ENCODE data around the gene FXR1.

FXR1 gene

DNA sequence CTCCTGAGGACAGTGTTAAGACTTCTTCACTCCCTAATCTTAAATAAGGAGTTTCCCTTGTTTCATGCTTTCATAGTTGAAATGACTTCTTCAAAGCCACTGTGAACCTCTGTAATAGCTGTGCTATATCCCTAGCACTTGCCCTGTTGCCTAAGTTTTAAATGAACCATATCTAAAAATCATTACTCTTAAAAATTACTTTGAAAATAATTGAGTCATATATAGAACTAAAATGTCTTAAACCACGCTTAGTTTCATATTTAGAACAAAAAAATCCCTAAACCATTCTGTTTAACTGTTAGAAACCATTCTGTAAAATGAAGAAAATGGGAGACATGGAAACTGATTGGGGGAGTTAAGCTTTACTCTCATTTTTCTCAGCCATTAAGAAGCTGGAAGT is 47.2 kb downstream of the FXR1 start:
- Histone ChIP-seq H3K36me3 (replicated peaks in 1 of 2; ENCODE audit: control insufficient read depth in 2 of 2, insufficient read depth in 2 of 2, low read length in 2 of 2) (peaks cover 11 to 100% of the 10 kb centered on the region in 2 donors), H3K4me2 (ENCODE audit: insufficient read depth, low read length, poor library complexity, severe bottlenecking) (no peak overlapping the region), H3K4me1 (ENCODE audit: control insufficient read depth in 2 of 2, insufficient read depth in 1 of 2, low read depth in 1 of 2, low read length in 2 of 2) (no peaks in the 10 kb centered on the region), H2AFZ (ENCODE audit: low read length) (no peak overlapping the region), H2BK5ac (ENCODE audit: low read length) (no peak overlapping the region), H3K79me1 (ENCODE audit: low read depth, low read length) (peaks cover 2% of the 10 kb centered on the region), H3K18ac (ENCODE audit: low read length) (no peak overlapping the region), H4K8ac (ENCODE audit: low read depth, low read length) (no peak overlapping the region), H3K27ac (replicated peaks; ENCODE audit: low read length) (no peak overlapping the region), H3K9me3 (replicated peaks in 1 of 2; ENCODE audit: control insufficient read depth in 2 of 2, insufficient read depth in 1 of 2, low read depth in 1 of 2, low read length in 2 of 2) (no peaks in the 10 kb centered on the region), H3K4ac (ENCODE audit: low read length) (no peak overlapping the region), H3K4me3 (ENCODE audit: low read length in 2 of 2) (no peak overlapping the region), H3K9ac (ENCODE audit: low read depth, low read length, poor library complexity) (no peak overlapping the region), H2BK120ac (ENCODE audit: low read depth, low read length) (no peak overlapping the region), H4K91ac (ENCODE audit: low read depth, low read length, poor library complexity) (no peak overlapping the region), H3K27me3 (ENCODE audit: control insufficient read depth in 3 of 3, insufficient read depth in 3 of 3, low read depth in 1 of 3, low read length in 3 of 3) (no peaks in the 10 kb centered on the region), H2BK15ac (ENCODE audit: low read length) (no peak overlapping the region), H2AK5ac (ENCODE audit: low read depth, low read length) (no peak overlapping the region), H3K23ac (ENCODE audit: low read depth, low read length, poor library complexity) (no peak overlapping the region), H2BK12ac (ENCODE audit: low read length) (no peak overlapping the region), H3K14ac (ENCODE audit: low read length) (no peak overlapping the region)
- DNase-seq (ENCODE audit: low spot score): no peak
- WGBS, 2 donors (ENCODE audit: extremely low coverage in 2 of 2, insufficient read length in 2 of 2, insufficient replicate concordance in 1 of 2): no CpG with 5 or more reads among the region's 1 CpG

DNA sequence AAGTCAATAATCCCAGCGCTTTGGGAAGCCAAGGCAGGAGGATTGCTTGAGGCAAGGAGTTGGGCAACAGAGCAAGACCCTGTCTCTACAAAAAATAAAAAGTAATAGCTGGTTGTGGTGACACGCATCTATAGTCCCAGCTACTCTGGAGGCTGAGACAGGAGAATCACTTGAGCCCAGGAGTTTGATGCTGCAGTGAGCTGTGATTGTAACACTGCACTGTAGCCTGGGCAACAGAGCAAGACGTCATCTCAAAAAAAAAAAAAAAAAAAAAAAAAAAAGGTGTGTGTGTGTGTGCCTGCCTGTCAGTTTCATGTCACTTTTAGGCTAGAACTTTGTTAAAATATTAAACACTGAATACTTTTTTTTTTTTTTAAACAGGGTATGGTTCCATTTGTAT is 48.6 kb downstream of the FXR1 start:
- peaks cover 10 to 100% of the 10 kb centered on the region in 2 donors for H3K36me3 ChIP-seq (replicated peaks in 1 of 2; ENCODE audit: control insufficient read depth in 2 of 2, insufficient read depth in 2 of 2, low read length in 2 of 2)

DNA sequence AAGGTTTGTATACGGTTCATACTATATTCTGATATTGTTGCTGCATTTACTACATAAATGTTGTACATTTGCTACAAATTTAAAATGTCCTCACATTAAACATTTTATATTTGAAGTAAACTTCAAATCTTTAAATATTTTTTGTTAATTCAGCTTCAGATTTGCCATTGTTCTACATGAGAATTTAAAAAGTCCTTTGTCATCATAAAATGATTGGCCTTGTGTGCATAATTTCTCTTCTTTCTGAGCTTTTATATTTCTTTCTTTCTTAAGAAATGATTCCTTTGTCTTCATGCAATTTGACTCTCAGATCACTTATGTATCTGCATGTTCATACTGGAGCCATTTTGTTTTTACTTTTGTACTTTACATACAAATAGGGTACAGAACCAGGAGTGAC is 49.1 kb downstream of the FXR1 start:
- H2AK5ac ChIP-seq (ENCODE audit: low read depth, low read length): no peak overlapping the region
- no peak overlapping the region for H2BK12ac ChIP-seq (ENCODE audit: low read length)
- no peak overlapping the region for H4K91ac ChIP-seq (ENCODE audit: low read depth, low read length, poor library complexity)
- no peaks in the 10 kb centered on the region for H3K9me3 ChIP-seq (replicated peaks in 1 of 2; ENCODE audit: control insufficient read depth in 2 of 2, insufficient read depth in 1 of 2, low read depth in 1 of 2, low read length in 2 of 2)
- no peaks in the 10 kb centered on the region for H3K4me1 ChIP-seq (ENCODE audit: control insufficient read depth in 2 of 2, insufficient read depth in 1 of 2, low read depth in 1 of 2, low read length in 2 of 2)
- no peak overlapping the region for H3K9ac ChIP-seq (ENCODE audit: low read depth, low read length, poor library complexity)
- H3K23ac ChIP-seq (ENCODE audit: low read depth, low read length, poor library complexity): no peak overlapping the region
- no peak overlapping the region for H2BK120ac ChIP-seq (ENCODE audit: low read depth, low read length)
- no peak overlapping the region for H2AFZ ChIP-seq (ENCODE audit: low read length)
- no peak overlapping the region for H2BK5ac ChIP-seq (ENCODE audit: low read length)
- H3K4ac ChIP-seq (ENCODE audit: low read length): no peak overlapping the region
- DNase-seq (ENCODE audit: low spot score): no peak
- no CpG with 5 or more reads among the region's 1 CpG for WGBS, 2 donors (ENCODE audit: extremely low coverage in 2 of 2, insufficient read length in 2 of 2, insufficient replicate concordance in 1 of 2)
- H3K14ac ChIP-seq (ENCODE audit: low read length): no peak overlapping the region
- no peak overlapping the region for H3K18ac ChIP-seq (ENCODE audit: low read length)
- H4K8ac ChIP-seq (ENCODE audit: low read depth, low read length): no peak overlapping the region
- H3K27me3 ChIP-seq (ENCODE audit: control insufficient read depth in 3 of 3, insufficient read depth in 3 of 3, low read depth in 1 of 3, low read length in 3 of 3): no peaks in the 10 kb centered on the region
- H3K79me1 ChIP-seq (ENCODE audit: low read depth, low read length): peaks cover 2% of the 10 kb centered on the region
- no peak overlapping the region for H3K4me2 ChIP-seq (ENCODE audit: insufficient read depth, low read length, poor library complexity, severe bottlenecking)
- H2BK15ac ChIP-seq (ENCODE audit: low read length): no peak overlapping the region
- H3K4me3 ChIP-seq (ENCODE audit: low read length in 2 of 2): no peak overlapping the region
- H3K36me3 ChIP-seq (replicated peaks in 1 of 2; ENCODE audit: control insufficient read depth in 2 of 2, insufficient read depth in 2 of 2, low read length in 2 of 2): peaks cover 7 to 100% of the 10 kb centered on the region in 2 donors
- no peak overlapping the region for H3K27ac ChIP-seq (replicated peaks; ENCODE audit: low read length)

More for the DNA sequence above, 48.6 kb downstream of the FXR1 start:
- no peak overlapping the region for H2BK15ac ChIP-seq (ENCODE audit: low read length)
- no peaks in the 10 kb centered on the region for H3K27me3 ChIP-seq (ENCODE audit: control insufficient read depth in 3 of 3, insufficient read depth in 3 of 3, low read depth in 1 of 3, low read length in 3 of 3)
- no peak for DNase-seq (ENCODE audit: low spot score)
- H4K91ac ChIP-seq (ENCODE audit: low read depth, low read length, poor library complexity): no peak overlapping the region
- H3K14ac ChIP-seq (ENCODE audit: low read length): no peak overlapping the region
- H2BK5ac ChIP-seq (ENCODE audit: low read length): no peak overlapping the region
- H3K18ac ChIP-seq (ENCODE audit: low read length): no peak overlapping the region
- H3K4me3 ChIP-seq (ENCODE audit: low read length in 2 of 2): no peak overlapping the region
- no CpG with 5 or more reads among the region's 3 CpGs for WGBS, 2 donors (ENCODE audit: extremely low coverage in 2 of 2, insufficient read length in 2 of 2, insufficient replicate concordance in 1 of 2)
- no peak overlapping the region for H3K4ac ChIP-seq (ENCODE audit: low read length)
- H2BK12ac ChIP-seq (ENCODE audit: low read length): no peak overlapping the region
- H3K27ac ChIP-seq (replicated peaks; ENCODE audit: low read length): no peak overlapping the region
- H3K4me2 ChIP-seq (ENCODE audit: insufficient read depth, low read length, poor library complexity, severe bottlenecking): no peak overlapping the region
- peaks cover 2% of the 10 kb centered on the region for H3K79me1 ChIP-seq (ENCODE audit: low read depth, low read length)
- no peaks in the 10 kb centered on the region for H3K9me3 ChIP-seq (replicated peaks in 1 of 2; ENCODE audit: control insufficient read depth in 2 of 2, insufficient read depth in 1 of 2, low read depth in 1 of 2, low read length in 2 of 2)
- no peak overlapping the region for H3K9ac ChIP-seq (ENCODE audit: low read depth, low read length, poor library complexity)
- H3K4me1 ChIP-seq (ENCODE audit: control insufficient read depth in 2 of 2, insufficient read depth in 1 of 2, low read depth in 1 of 2, low read length in 2 of 2): no peaks in the 10 kb centered on the region
- no peak overlapping the region for H3K23ac ChIP-seq (ENCODE audit: low read depth, low read length, poor library complexity)
- no peak overlapping the region for H4K8ac ChIP-seq (ENCODE audit: low read depth, low read length)
- H2AFZ ChIP-seq (ENCODE audit: low read length): no peak overlapping the region
- H2BK120ac ChIP-seq (ENCODE audit: low read depth, low read length): no peak overlapping the region
- no peak overlapping the region for H2AK5ac ChIP-seq (ENCODE audit: low read depth, low read length)

DNA sequence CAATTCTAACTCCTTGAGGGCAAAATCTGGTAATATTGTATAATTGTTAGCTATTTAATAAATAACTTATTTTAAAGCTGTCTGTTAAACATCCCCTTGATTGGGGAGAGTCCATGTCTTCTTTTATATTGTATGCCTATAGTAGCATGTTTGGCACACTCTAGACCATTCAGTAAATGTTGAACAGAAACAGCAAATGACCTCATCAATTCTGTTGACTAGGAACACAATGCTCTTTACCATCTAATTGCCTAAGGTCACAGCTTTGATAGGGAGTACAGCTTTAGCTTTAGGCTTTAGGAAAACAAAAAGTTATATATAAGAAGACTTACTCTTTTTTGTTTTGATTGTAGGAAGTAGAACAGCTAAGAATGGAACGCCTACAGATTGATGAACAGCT is 50.1 kb downstream of the FXR1 start:
- WGBS, 2 donors (ENCODE audit: extremely low coverage in 2 of 2, insufficient read length in 2 of 2, insufficient replicate concordance in 1 of 2): no CpG with 5 or more reads among the region's 1 CpG

More for the DNA sequence above, 50.1 kb downstream of the FXR1 start:
- peaks cover 8 to 100% of the 10 kb centered on the region in 2 donors for H3K36me3 ChIP-seq (replicated peaks in 1 of 2; ENCODE audit: control insufficient read depth in 2 of 2, insufficient read depth in 2 of 2, low read length in 2 of 2)
- H2BK5ac ChIP-seq (ENCODE audit: low read length): no peak overlapping the region
- no peak overlapping the region for H3K4ac ChIP-seq (ENCODE audit: low read length)
- no peak overlapping the region for H2BK15ac ChIP-seq (ENCODE audit: low read length)
- H3K79me1 ChIP-seq (ENCODE audit: low read depth, low read length): peaks cover 2% of the 10 kb centered on the region
- no peak overlapping the region for H3K9ac ChIP-seq (ENCODE audit: low read depth, low read length, poor library complexity)
- no peak overlapping the region for H3K23ac ChIP-seq (ENCODE audit: low read depth, low read length, poor library complexity)
- H3K4me1 ChIP-seq (ENCODE audit: control insufficient read depth in 2 of 2, insufficient read depth in 1 of 2, low read depth in 1 of 2, low read length in 2 of 2): no peaks in the 10 kb centered on the region
- H3K27ac ChIP-seq (replicated peaks; ENCODE audit: low read length): no peak overlapping the region
- no peaks in the 10 kb centered on the region for H3K27me3 ChIP-seq (ENCODE audit: control insufficient read depth in 3 of 3, insufficient read depth in 3 of 3, low read depth in 1 of 3, low read length in 3 of 3)
- H4K8ac ChIP-seq (ENCODE audit: low read depth, low read length): no peak overlapping the region
- no peak overlapping the region for H2BK120ac ChIP-seq (ENCODE audit: low read depth, low read length)
- no peak for DNase-seq (ENCODE audit: low spot score)
- no peaks in the 10 kb centered on the region for H3K9me3 ChIP-seq (replicated peaks in 1 of 2; ENCODE audit: control insufficient read depth in 2 of 2, insufficient read depth in 1 of 2, low read depth in 1 of 2, low read length in 2 of 2)
- no peak overlapping the region for H2AFZ ChIP-seq (ENCODE audit: low read length)
- no peak overlapping the region for H3K4me3 ChIP-seq (ENCODE audit: low read length in 2 of 2)
- H3K18ac ChIP-seq (ENCODE audit: low read length): no peak overlapping the region
- H4K91ac ChIP-seq (ENCODE audit: low read depth, low read length, poor library complexity): no peak overlapping the region
- no peak overlapping the region for H3K4me2 ChIP-seq (ENCODE audit: insufficient read depth, low read length, poor library complexity, severe bottlenecking)
- no peak overlapping the region for H3K14ac ChIP-seq (ENCODE audit: low read length)
- H2BK12ac ChIP-seq (ENCODE audit: low read length): no peak overlapping the region
- H2AK5ac ChIP-seq (ENCODE audit: low read depth, low read length): no peak overlapping the region

All from neuronal stem cell (in vitro differentiated cells).